Activated T-helper 1 cell treated with anti-CD3 and anti-CD28 coated beads, Interleukin-12 subunit alpha, Interleukin-12 subunit beta, Interleukin-2, Interleukin-4 antibody, amounts not matched to agents 30 ng/mL and 10 ng/mL and 1 ng/mL, durations not matched to agents 14 hours and 24 hours and 36 hours (primary cell): ENCODE data around the gene SERPINB8. TPM values are rescaled to one million over a fixed set of nuclear protein-coding genes. Genes with fewer than 3 reads are reported as not detected.
"Not testable (repeated sequence)": the region's sequence is repeated elsewhere in the genome, so short reads cannot be mapped to it uniquely, and the experiment has no call there.

Source experiments
- DNase-seq: peaks from one replicate; pipeline ENCODE4 v3.0.0; 2021; ENCODE audit warnings: low spot score
- H3K27ac Mint-ChIP-seq: one replicate; pipeline ENCODE4 v1.8.0; 2021; ENCODE audit warnings: mild to moderate bottlenecking, mixed read lengths
- H3K27me3 Mint-ChIP-seq: one replicate; pipeline ENCODE4 v1.8.0; 2022; ENCODE audit warnings: mild to moderate bottlenecking, moderate library complexity, mixed read lengths; ENCODE audit not compliant: insufficient read depth
- H3K36me3 Mint-ChIP-seq: one replicate; pipeline ENCODE4 v1.8.0; 2021; ENCODE audit warnings: low read depth, mixed read lengths
- H3K4me1 Mint-ChIP-seq: one replicate; pipeline ENCODE4 v1.8.0; 2021; ENCODE audit warnings: low read depth, mixed read lengths
- H3K4me3 Mint-ChIP-seq: one replicate; pipeline ENCODE4 v1.8.0; 2021; ENCODE audit warnings: mild to moderate bottlenecking, moderate library complexity, mixed read lengths
- H3K9me3 Mint-ChIP-seq: one replicate; pipeline ENCODE4 v1.8.0; 2021; ENCODE audit warnings: mixed read lengths
- intact Hi-C: fragments of 100-400 bp; cut with micrococcal nuclease; formaldehyde crosslinking; loops from one replicate; pipeline ENCODE4 v1.15.1; 2024
- total RNA-seq: library from RNA; stranded (reverse); gene quantifications from 2 replicates; pipeline ENCODE4 v1.2.3, GENCODE V29; 2022

The SERPINB8 gene, protein sequence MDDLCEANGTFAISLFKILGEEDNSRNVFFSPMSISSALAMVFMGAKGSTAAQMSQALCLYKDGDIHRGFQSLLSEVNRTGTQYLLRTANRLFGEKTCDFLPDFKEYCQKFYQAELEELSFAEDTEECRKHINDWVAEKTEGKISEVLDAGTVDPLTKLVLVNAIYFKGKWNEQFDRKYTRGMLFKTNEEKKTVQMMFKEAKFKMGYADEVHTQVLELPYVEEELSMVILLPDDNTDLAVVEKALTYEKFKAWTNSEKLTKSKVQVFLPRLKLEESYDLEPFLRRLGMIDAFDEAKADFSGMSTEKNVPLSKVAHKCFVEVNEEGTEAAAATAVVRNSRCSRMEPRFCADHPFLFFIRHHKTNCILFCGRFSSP
- 22.8 and 25.7 TPM in 2 replicates for total RNA-seq

- Mint-ChIP-seq H3K36me3 (peaks cover 15% of the 10 kb centered on the region), H3K27me3 (no peaks in the 10 kb centered on the region), H3K9me3 (no peaks in the 10 kb centered on the region), H3K27ac (peak within 1 kb of the TSS; percentile 98), H3K4me3 (peak within 1 kb of the TSS; percentile 97), H3K4me1 (peaks cover 54% of the 10 kb centered on the region)
- intact Hi-C loops = loop anchor here (1.0 to 5.0 kb wide), 6 partner anchors 8 to 1255 kb away; partner anchors contain the start of genes PHLPP1 and VPS4B
- peak; percentile 74 for DNase-seq
Observed at GRCh38 chr18:63969942-63970808, at the start of gene SERPINB8. SERPINB8 (plus strand) TSS chr18:63970081; CDS start chr18:63978309, 8,228 bp downstream.

GRCh38 chr18:63922049-63922448 lies 47.8 kb upstream of the SERPINB8 start:
- H3K4me1 Mint-ChIP-seq = no peaks in the 10 kb centered on the region
- no peaks in the 10 kb centered on the region for H3K36me3 Mint-ChIP-seq
- no peak for DNase-seq
- H3K27me3 Mint-ChIP-seq = peaks cover 35% of the 10 kb centered on the region
- H3K9me3 Mint-ChIP-seq = no peaks in the 10 kb centered on the region
- no peak overlapping the region for H3K4me3 Mint-ChIP-seq
- H3K27ac Mint-ChIP-seq = no peak overlapping the region
- intact Hi-C loops = no loop called here

DNA sequence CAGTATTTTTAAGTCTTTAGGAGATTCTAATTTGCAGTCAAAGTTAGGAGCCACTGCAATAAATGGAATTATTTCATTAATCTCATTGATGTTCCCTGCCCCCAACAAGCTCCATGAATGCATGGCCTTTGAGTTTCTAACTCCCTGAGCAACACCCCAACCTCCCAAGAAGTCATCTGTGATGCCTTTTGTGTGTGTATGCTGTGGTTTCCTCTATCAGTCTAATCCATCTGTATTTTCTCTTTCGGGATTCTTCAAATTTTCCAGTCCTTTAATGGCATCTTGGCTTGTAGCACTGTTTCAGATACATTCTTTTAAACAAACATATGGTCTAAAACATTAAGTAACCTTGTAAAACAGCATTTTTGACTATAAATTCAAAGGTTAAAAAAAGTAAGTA lies 45.3 kb upstream of the SERPINB8 start:
- Mint-ChIP-seq H3K36me3 (no peaks in the 10 kb centered on the region), H3K9me3 (no peaks in the 10 kb centered on the region), H3K27me3 (peaks cover 44% of the 10 kb centered on the region), H3K4me1 (no peaks in the 10 kb centered on the region), H3K4me3 (no peak overlapping the region), H3K27ac (no peak overlapping the region)
- DNase-seq = no peak
- intact Hi-C loops = no loop called here

GRCh38 chr18:63928331-63928730 lies 41.5 kb upstream of the SERPINB8 start:
- Mint-ChIP-seq H3K27ac (no peak overlapping the region), H3K36me3 (no peaks in the 10 kb centered on the region), H3K4me3 (no peak overlapping the region), H3K4me1 (no peaks in the 10 kb centered on the region), H3K9me3 (no peaks in the 10 kb centered on the region), H3K27me3 (peaks cover 59% of the 10 kb centered on the region)
- DNase-seq = no peak
- intact Hi-C loops = no loop called here

- DNase-seq, H3K4me1 Mint-ChIP-seq, H3K9me3 Mint-ChIP-seq, H3K36me3 Mint-ChIP-seq, intact Hi-C loops, H3K4me3 Mint-ChIP-seq, H3K27ac Mint-ChIP-seq: not testable (repeated sequence)
- peaks cover 64% of the 10 kb centered on the region for H3K27me3 Mint-ChIP-seq
Observed at GRCh38 chr18:63929369-63929768, 40.5 kb upstream of the SERPINB8 start.

DNA sequence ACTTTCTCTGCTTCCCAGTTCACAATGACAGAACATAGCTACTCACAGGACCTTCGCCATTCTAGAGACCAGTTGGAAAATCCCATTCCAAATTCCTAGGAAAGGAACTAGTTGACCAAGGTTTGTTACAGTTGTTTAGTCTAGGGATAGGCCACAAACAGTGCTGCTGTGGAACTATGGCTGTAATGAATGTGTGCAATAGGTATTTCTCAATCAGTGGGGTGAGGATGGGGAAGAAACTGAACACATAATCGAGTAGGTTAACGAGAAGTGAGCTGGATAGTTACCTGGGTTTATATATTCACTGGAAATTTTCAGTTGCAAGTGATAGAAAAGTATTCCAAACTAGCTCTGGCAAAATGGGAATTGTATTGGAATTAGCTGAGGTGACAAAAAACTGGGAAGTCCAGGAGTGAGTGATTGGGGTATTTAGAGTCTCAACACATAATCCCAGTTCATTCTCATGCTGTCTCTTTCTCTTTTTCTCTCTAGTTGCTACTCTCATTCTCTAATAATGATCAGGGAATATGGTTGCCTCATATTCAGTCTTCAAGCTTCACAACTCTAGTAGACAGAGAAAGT lies 39.0 kb upstream of the SERPINB8 start:
- Mint-ChIP-seq H3K4me3 (no peak overlapping the region), H3K4me1 (peaks cover under 1% of the 10 kb centered on the region), H3K27me3 (peaks cover 62% of the 10 kb centered on the region), H3K27ac (no peak overlapping the region), H3K9me3 (no peaks in the 10 kb centered on the region), H3K36me3 (no peaks in the 10 kb centered on the region)
- intact Hi-C loops = no loop called here
- DNase-seq = no peak

DNA sequence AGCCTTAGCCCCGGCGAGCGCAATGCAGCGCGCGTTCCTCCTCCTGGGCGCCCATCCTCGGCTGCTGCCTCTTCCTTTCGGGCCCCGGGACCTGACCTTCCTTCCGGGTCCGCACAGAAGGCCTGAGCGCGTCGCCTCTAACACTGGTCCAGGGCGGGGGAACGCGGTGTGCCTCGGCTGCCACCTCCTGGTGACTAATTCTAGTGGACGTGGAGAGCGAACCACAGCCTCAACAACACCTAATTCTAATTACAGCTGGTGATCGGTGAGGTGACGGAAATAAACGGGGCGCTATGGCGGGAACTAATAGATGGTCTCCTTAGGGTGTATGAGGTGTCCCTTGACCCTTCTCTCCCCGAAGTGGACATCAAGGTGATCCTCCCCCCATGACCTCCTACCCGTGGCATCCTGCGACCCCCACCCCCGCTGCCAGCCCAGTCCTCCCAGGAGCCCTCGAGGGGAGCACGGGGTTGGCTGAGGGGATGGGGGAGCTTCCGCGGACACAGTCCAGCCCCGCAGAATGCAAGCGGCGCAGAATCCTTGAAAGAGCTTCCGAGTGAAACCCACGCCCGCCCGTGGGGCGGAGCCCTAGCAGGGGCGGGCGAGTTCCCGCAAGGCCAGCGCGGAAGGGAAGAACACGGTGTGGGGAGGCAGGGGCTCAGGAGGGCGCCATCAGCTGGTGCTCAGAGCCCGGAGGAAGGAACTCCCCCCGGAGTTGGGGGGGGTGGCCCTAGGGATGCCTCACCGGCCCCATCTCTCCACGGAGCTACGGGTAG lies 33.5 kb upstream of the SERPINB8 start:
- no peaks in the 10 kb centered on the region for H3K9me3 Mint-ChIP-seq
- peak overlapping the region; percentile 44 for H3K27ac Mint-ChIP-seq
- peaks cover 4% of the 10 kb centered on the region for H3K4me1 Mint-ChIP-seq
- DNase-seq = peak; percentile 55
- H3K4me3 Mint-ChIP-seq = peak overlapping the region; percentile 81
- H3K27me3 Mint-ChIP-seq = peaks cover 25% of the 10 kb centered on the region
- no peaks in the 10 kb centered on the region for H3K36me3 Mint-ChIP-seq
- intact Hi-C loops = loop anchor here (1.0 to 5.0 kb wide), 5 partner anchors 12 to 418 kb away; partner anchors contain the start of gene SERPINB8

DNA sequence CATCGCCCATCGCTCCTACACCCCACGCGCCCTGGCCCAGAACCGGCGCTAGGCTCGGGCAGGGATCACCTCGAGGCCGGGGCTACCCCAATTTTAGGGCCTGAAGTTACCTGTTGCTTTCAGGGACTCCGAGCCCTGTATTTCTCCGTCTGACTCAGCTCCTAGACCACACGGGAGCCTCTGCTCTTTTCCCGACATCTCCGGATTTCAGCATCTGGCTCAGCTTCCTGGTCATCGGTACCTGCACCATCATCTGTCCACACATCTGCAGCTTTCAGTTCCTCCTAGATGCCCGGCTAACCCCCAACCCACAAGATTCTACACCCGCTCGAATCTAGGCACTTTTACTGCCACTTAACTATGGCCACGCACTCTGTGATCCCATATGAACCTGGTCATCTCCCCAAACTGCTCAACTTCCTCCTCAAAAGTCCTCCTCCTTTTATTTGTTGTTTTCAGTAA lies 32.9 kb upstream of the SERPINB8 start:
- no peaks in the 10 kb centered on the region for H3K36me3 Mint-ChIP-seq
- H3K27me3 Mint-ChIP-seq = peaks cover 21% of the 10 kb centered on the region
- intact Hi-C loops = loop anchor here (1.0 to 5.0 kb wide), 5 partner anchors 11 to 419 kb away; partner anchors contain the start of gene SERPINB8
- no peaks in the 10 kb centered on the region for H3K9me3 Mint-ChIP-seq
- no peak overlapping the region for H3K4me3 Mint-ChIP-seq
- no peak overlapping the region for H3K27ac Mint-ChIP-seq
- DNase-seq = no peak
- H3K4me1 Mint-ChIP-seq = peaks cover 4% of the 10 kb centered on the region

GRCh38 chr18:63940008-63940407 lies 29.9 kb upstream of the SERPINB8 start:
- H3K36me3 Mint-ChIP-seq = no peaks in the 10 kb centered on the region
- DNase-seq = no peak
- intact Hi-C loops = loop anchor here (10.0 kb wide), 1 partner anchor 575 kb away; the partner anchor contains the start of gene KDSR

GRCh38 chr18:63940543-63941050 lies 29.3 kb upstream of the SERPINB8 start:
- H3K4me1 Mint-ChIP-seq, H3K36me3 Mint-ChIP-seq, DNase-seq, H3K9me3 Mint-ChIP-seq, H3K27ac Mint-ChIP-seq, H3K4me3 Mint-ChIP-seq, H3K27me3 Mint-ChIP-seq: not testable (repeated sequence)
- intact Hi-C loops = loop anchor here (10.0 kb wide), 1 partner anchor 576 kb away; the partner anchor contains the start of gene KDSR

More at GRCh38 chr18:63940008-63940407, 29.9 kb upstream of the SERPINB8 start:
- no peak overlapping the region for H3K4me3 Mint-ChIP-seq
- no peaks in the 10 kb centered on the region for H3K9me3 Mint-ChIP-seq
- H3K4me1 Mint-ChIP-seq = peaks cover 4% of the 10 kb centered on the region
- H3K27me3 Mint-ChIP-seq = peaks cover 9% of the 10 kb centered on the region
- no peak overlapping the region for H3K27ac Mint-ChIP-seq

- peaks cover 11% of the 10 kb centered on the region for H3K27me3 Mint-ChIP-seq
- intact Hi-C loops = loop anchor here (5.0 to 10.0 kb wide), 3 partner anchors 582 to 1760 kb away; partner anchors contain the start of genes KDSR, PHLPP1, PIGN and RELCH
- H3K27ac Mint-ChIP-seq = no peak overlapping the region
- no peak for DNase-seq
- H3K4me1 Mint-ChIP-seq = peaks cover 39% of the 10 kb centered on the region
- H3K4me3 Mint-ChIP-seq = no peak overlapping the region
- peaks cover 5% of the 10 kb centered on the region for H3K9me3 Mint-ChIP-seq
- peaks cover 7% of the 10 kb centered on the region for H3K36me3 Mint-ChIP-seq
Observed at GRCh38 chr18:63947051-63947790, 22.7 kb upstream of the SERPINB8 start.
